Stimulated activated CD4-positive, alpha-beta T cell treated with anti-CD3 and anti-CD28 coated beads, Interleukin-4, amount 100 ng/mL, for 48 hours (primary cell): ENCODE data around the gene C19orf12.

Source experiments
- DNase-seq, 2 donors: peaks; one replicate each; pipeline ENCODE4 v3.0.0-alpha.2; 2020; ENCODE audit warnings: low read depth in 2 of 2

Gene C19orf12

DNA sequence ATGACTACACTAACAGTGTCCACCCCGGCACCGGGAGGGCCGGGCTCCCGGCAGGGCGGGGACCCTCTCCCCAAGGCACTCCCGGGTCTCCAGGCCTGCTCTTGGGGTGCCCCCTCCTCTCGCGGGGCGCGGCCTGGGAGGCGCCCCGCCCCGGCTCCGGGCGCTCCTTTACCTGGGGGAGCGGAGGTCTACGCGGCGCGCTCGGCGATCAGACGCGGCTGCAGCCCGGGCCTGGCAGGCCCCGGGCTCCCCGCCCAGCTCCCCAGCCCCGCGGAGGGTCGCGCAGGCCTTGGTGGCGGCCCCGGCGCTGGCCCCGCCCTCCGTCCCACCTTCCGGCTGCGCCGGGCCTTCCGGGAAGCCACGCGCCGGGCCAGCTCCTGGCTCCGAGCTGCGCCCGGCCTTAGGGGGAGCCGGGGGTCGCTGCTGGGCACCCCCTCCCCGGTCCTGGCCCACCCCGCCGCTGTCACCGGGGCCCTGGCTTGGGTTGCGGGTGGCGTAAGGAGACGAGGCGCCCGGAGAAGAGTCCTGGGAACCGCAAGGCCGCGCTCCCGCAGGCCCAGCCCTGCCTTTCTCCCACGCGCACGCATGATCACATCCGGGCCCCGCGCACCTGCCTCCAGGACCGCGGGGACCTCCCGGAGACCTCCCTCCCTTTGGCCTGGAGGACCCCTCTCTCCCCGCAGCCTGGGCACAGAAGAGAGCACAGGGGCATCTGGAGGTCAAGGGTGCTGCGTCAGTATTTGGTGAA lies at the start of gene C19orf12:
C19orf12 (minus strand) TSS at position 309 of the 748 bp plus-strand sequence. CDS start 6,848 bp downstream, outside the sequence.
- peak; percentile 52 to 66 for DNase-seq

GRCh38 chr19:29764361-29764760 lies 49.3 kb upstream of the C19orf12 start:
- DNase-seq: no peak

- no peak for DNase-seq
Measured at GRCh38 chr19:29763196-29763595, 48.1 kb upstream of the C19orf12 start.

DNA sequence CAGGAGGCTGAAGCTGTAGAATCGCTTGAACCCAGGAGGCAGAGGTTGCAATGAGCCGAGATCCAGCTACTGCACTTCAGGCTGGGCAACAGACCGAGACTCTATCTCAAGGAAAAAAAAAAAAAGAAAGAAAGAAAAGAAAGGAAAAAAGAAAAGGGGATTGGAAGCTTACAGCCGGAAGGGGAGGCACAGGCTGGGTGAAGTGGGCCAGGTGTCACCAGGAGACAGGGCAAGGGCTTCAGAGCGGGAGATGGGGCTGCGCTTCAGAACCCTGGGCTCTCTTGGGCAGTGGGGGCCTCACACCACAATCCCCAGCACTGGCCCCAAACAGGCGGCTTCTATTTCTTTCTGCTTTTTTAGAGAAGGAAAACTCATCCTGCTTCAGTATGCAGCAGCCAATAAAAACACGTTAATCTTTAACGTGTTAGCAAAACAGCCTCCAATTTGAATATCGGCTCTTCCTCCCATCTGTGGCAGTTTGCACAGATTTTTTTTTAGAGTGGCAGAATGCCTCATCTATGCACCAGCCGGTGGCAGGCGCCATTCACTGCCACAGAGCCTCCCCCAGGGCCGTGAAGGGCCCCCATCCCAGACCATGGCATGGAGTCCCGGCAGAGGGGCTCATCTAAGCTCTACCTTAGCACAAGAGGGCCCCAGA lies 46.6 kb upstream of the C19orf12 start:
- DNase-seq: no peak

DNA sequence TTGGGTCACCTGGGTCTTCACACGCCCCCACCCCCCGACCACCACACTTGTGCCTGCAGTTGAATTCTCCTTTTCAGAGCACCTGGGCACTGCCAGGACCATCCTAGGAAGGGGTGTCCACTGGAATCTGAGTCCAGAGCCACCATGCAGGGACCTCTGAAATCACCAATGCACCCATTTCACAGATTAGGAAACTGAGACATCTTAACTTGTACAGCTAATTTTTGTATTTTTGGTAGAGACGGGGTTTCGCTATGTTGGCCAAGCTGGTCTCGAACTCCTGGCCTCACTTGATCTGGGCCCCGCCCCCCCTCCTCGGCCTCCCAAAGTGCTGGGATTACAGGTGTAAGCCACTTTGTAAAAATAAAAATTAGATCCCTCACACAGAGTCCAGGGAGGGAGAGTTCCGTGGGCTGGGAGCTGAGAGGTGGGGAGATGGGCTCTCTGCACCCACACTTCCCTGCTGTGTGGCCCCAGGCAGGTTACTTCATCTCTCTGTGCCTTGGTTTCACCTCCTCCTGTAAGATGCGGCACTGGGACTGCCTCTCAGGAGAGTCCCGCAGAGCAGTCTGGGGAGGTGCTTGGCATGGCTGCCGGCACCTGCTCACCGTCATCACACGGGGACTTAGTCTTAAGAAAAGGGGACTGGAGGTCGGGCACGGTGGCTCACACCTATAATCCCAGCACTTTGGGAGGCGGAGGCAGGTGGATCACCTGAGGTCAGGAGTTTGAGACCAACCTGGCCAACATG lies 45.9 kb upstream of the C19orf12 start:
- no peak for DNase-seq

GRCh38 chr19:29759359-29759758 lies 44.3 kb upstream of the C19orf12 start:
- DNase-seq: no peak

GRCh38 chr19:29758863-29759262 lies 43.8 kb upstream of the C19orf12 start:
- no peak for DNase-seq

DNA sequence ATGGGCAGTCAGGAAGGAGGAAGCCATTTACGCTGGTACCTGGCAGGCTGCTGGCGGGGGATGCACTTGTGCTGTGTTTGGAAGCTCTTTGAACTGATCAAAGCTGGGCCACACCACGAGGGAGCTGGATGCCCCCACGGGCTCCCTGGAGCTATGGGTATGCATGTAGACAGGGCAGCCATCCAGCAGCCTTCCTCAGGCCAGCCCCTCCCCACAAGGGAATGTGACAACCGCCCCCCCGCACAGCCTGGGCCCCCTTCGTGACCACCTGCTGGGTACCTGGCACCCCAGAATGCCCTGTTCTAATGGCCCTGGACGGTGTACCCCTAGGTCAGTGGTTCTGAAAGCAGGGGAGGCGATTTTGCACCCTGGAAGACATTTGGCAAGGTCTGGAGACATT lies 42.5 kb upstream of the C19orf12 start:
- no peak for DNase-seq

DNA sequence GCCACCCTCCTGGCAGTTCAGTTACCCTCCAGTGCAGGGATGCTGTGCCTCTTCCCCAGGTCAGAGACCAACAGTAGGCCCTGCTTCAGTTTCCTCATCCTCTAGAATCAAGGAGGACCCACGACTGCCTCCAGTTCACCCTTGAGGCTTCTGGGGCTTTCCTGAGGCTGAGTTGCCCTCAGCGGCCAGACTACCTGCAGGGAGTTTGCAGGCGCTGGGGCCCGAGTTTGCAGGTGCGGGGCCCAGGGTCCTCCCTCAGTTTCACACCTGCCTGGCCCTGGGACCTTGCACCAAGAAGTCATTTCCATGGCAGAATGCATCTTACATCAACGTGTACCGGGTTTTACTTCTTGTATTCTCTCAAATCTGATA lies 38.9 kb upstream of the C19orf12 start:
- DNase-seq: no peak

- DNase-seq: no peak
Measured at GRCh38 chr19:29753190-29753933, 38.3 kb upstream of the C19orf12 start.

- no peak for DNase-seq
Measured at GRCh38 chr19:29752450-29753025, 37.5 kb upstream of the C19orf12 start.

- no peak for DNase-seq
Measured at GRCh38 chr19:29751932-29752331, 36.9 kb upstream of the C19orf12 start.

- no peak for DNase-seq
Measured at GRCh38 chr19:29750001-29750400, 34.9 kb upstream of the C19orf12 start.

- no peak for DNase-seq
Measured at GRCh38 chr19:29748996-29749849, 34.2 kb upstream of the C19orf12 start.

- no peak for DNase-seq
Measured at GRCh38 chr19:29745253-29745652, 30.2 kb upstream of the C19orf12 start.

GRCh38 chr19:29743681-29744080 lies 28.6 kb upstream of the C19orf12 start:
- DNase-seq: no peak

- no peak for DNase-seq
Measured at GRCh38 chr19:29741776-29742175, 26.7 kb upstream of the C19orf12 start.

- no peak for DNase-seq
Measured at GRCh38 chr19:29741226-29741625, 26.2 kb upstream of the C19orf12 start.

DNA sequence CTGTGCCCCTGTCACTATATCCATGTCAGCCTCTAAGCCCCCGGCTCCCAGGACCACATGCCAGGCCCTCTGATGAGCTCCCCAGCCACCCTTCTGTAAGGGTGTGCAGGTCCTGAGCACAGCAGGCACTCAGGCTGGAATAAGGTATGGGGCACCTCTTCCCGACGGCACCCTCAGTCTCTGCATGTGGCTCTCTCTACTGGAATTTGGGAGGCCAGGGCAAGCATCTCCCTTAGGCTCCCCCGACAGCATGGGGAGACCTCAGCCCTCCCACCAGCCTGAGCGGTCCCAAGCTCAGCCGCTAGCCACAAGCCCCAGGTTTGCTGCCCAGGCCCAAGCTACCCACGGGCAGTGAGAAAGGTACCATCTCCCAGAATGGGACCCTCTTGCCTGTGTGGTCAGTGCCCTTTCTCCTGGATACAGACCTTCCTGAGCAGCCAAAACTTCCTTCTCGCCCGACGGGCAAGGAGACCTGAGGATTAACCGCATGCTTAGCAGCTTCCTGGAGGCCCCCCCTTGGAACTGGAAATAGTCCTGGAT lies 22.5 kb upstream of the C19orf12 start:
- DNase-seq: no peak

GRCh38 chr19:29735829-29736228 lies 20.8 kb upstream of the C19orf12 start:
- no peak for DNase-seq
